ENCODE measurements around the gene FCHSD2. TPM values are rescaled to one million over a fixed set of nuclear protein-coding genes. Genes with fewer than 3 reads are reported as not detected.

The FCHSD2 gene
- total and polyA plus RNA-seq, 2 donors from 2014 or later: 8.0 to 58.7 TPM

- DNase-seq (no peak), FAIRE-seq (no peak)
- Histone ChIP-seq H3K9me3 (ENCODE audit: control insufficient read depth in 2 of 3, insufficient read depth in 1 of 3, low read length in 3 of 3) (peaks cover 0 to 6% (median 1%) of the 10 kb centered on the region in 3 donors), H3K4me1 (ENCODE audit: control insufficient read depth in 2 of 3, insufficient read depth in 2 of 3, low read depth in 1 of 3, low read length in 3 of 3) (no peaks in the 10 kb centered on the region), H3K27ac (ENCODE audit: low read depth in 2 of 2, low read length in 2 of 2) (no peak overlapping the region), H3K4me3 (ENCODE audit: low read length in 3 of 3) (no peak overlapping the region), H3K36me3 (ENCODE audit: control insufficient read depth in 2 of 3, insufficient read depth in 3 of 3, low read length in 3 of 3) (no peaks in the 10 kb centered on the region), H3K9ac (ENCODE audit: low read length in 3 of 3) (no peak overlapping the region), H3K27me3 (ENCODE audit: control insufficient read depth, insufficient read depth, low read length) (no peaks in the 10 kb centered on the region)
- no peak for TF ChIP-seq CTCF (IDR thresholded peaks at IDR 0.05; ENCODE audit: borderline replicate concordance, extremely low read depth, insufficient read depth)
- intact Hi-C loops (cut with DNase I): no loop called here
Measured at GRCh38 chr11:73106347-73106746, 35.8 kb downstream of the FCHSD2 start.

- DNase-seq: no peak
- no peaks in the 10 kb centered on the region for H3K9me3 ChIP-seq (ENCODE audit: control insufficient read depth in 2 of 3, insufficient read depth in 1 of 3, low read length in 3 of 3)
- no peaks in the 10 kb centered on the region for H3K27me3 ChIP-seq (ENCODE audit: control insufficient read depth, insufficient read depth, low read length)
- intact Hi-C loops (cut with DNase I): no loop called here
- TF ChIP-seq CTCF (IDR thresholded peaks at IDR 0.05; ENCODE audit: borderline replicate concordance, extremely low read depth, insufficient read depth): no peak
- no peaks in the 10 kb centered on the region for H3K4me1 ChIP-seq (ENCODE audit: control insufficient read depth in 2 of 3, insufficient read depth in 2 of 3, low read depth in 1 of 3, low read length in 3 of 3)
- H3K27ac ChIP-seq (ENCODE audit: low read depth in 2 of 2, low read length in 2 of 2): no peak overlapping the region
- no peak for FAIRE-seq
- H3K4me3 ChIP-seq (ENCODE audit: low read length in 3 of 3): no peak overlapping the region
- H3K9ac ChIP-seq (ENCODE audit: low read length in 3 of 3): no peak overlapping the region
- H3K36me3 ChIP-seq (ENCODE audit: control insufficient read depth in 2 of 3, insufficient read depth in 3 of 3, low read length in 3 of 3): no peaks in the 10 kb centered on the region
Measured at GRCh38 chr11:73100578-73100977, 41.5 kb downstream of the FCHSD2 start.

GRCh38 chr11:73099512-73100266 is 42.4 kb downstream of the FCHSD2 start:
- H3K9ac ChIP-seq (ENCODE audit: low read length in 3 of 3): no peak overlapping the region
- no peak overlapping the region for H3K4me3 ChIP-seq (ENCODE audit: low read length in 3 of 3)
- H3K9me3 ChIP-seq (ENCODE audit: control insufficient read depth in 2 of 3, insufficient read depth in 1 of 3, low read length in 3 of 3): no peaks in the 10 kb centered on the region
- no peak for DNase-seq
- no peaks in the 10 kb centered on the region for H3K4me1 ChIP-seq (ENCODE audit: control insufficient read depth in 2 of 3, insufficient read depth in 2 of 3, low read depth in 1 of 3, low read length in 3 of 3)
- no peak for FAIRE-seq
- no peaks in the 10 kb centered on the region for H3K36me3 ChIP-seq (ENCODE audit: control insufficient read depth in 2 of 3, insufficient read depth in 3 of 3, low read length in 3 of 3)
- intact Hi-C loops (cut with DNase I): no loop called here
- H3K27me3 ChIP-seq (ENCODE audit: control insufficient read depth, insufficient read depth, low read length): no peaks in the 10 kb centered on the region
- H3K27ac ChIP-seq (ENCODE audit: low read depth in 2 of 2, low read length in 2 of 2): no peak overlapping the region
- no peak for TF ChIP-seq CTCF (IDR thresholded peaks at IDR 0.05; ENCODE audit: borderline replicate concordance, extremely low read depth, insufficient read depth)

All from kidney (tissue), 14 donors.